ENCODE measurements around the gene SRP19. TPM values are rescaled to one million over a fixed set of nuclear protein-coding genes. Genes with fewer than 3 reads are reported as not detected.
"Not testable (repeated sequence)": the region's sequence is repeated elsewhere in the genome, so short reads cannot be mapped to it uniquely, and the experiment has no call there.

The SRP19 gene
- 10 to 100 TPM; 64.2 to 81.8 (median 79.8) TPM for polyA plus RNA-seq (ENCODE audit: insufficient read length in 4 of 4)

GRCh38 chr5:112860929-112861637 lies at the start of gene SRP19:
Gene SRP19, plus strand, starts transcription at chr5:112861287. Its CDS starts 90 bp downstream, at chr5:112861377.
- DNase-seq (ENCODE audit: low read depth in 4 of 4, low spot score in 3 of 4), result peak; percentile 92 to 96 (median 94)

GRCh38 chr5:112812549-112812948 lies 48.5 kb upstream of the SRP19 start:
- DNase-seq (ENCODE audit: low read depth in 4 of 4, low spot score in 3 of 4), result no peak

GRCh38 chr5:112820246-112820645 lies 40.8 kb upstream of the SRP19 start:
- DNase-seq (ENCODE audit: low read depth in 4 of 4, low spot score in 3 of 4), result no peak

- no peak for DNase-seq (ENCODE audit: low read depth in 4 of 4, low spot score in 3 of 4)
Measured at GRCh38 chr5:112822456-112822855, 38.6 kb upstream of the SRP19 start.

GRCh38 chr5:112823181-112823580 lies 37.9 kb upstream of the SRP19 start:
- no peak for DNase-seq (ENCODE audit: low read depth in 4 of 4, low spot score in 3 of 4)

- no peak for DNase-seq (ENCODE audit: low read depth in 4 of 4, low spot score in 3 of 4)
Measured at GRCh38 chr5:112823656-112824055, 37.4 kb upstream of the SRP19 start.

GRCh38 chr5:112824197-112824596 lies 36.9 kb upstream of the SRP19 start:
- DNase-seq (ENCODE audit: low read depth in 4 of 4, low spot score in 3 of 4), result no peak

GRCh38 chr5:112830378-112830777 lies 30.7 kb upstream of the SRP19 start:
- DNase-seq (ENCODE audit: low read depth in 4 of 4, low spot score in 3 of 4), result no peak

GRCh38 chr5:112833971-112834370 lies 27.1 kb upstream of the SRP19 start:
- DNase-seq (ENCODE audit: low read depth in 4 of 4, low spot score in 3 of 4), result no peak

GRCh38 chr5:112844489-112844888 lies 16.6 kb upstream of the SRP19 start:
- no peak for DNase-seq (ENCODE audit: low read depth in 4 of 4, low spot score in 3 of 4)

- no peak for DNase-seq (ENCODE audit: low read depth in 4 of 4, low spot score in 3 of 4)
Measured at GRCh38 chr5:112846556-112846955, 14.5 kb upstream of the SRP19 start.

- no peak for DNase-seq (ENCODE audit: low read depth in 4 of 4, low spot score in 3 of 4)
Measured at GRCh38 chr5:112847306-112847705, 13.8 kb upstream of the SRP19 start.

GRCh38 chr5:112848116-112848811 lies 12.8 kb upstream of the SRP19 start:
- peak in 2 of 4 donors; percentile 37 to 41 for DNase-seq (ENCODE audit: low read depth in 4 of 4, low spot score in 3 of 4)

- no peak for DNase-seq (ENCODE audit: low read depth in 4 of 4, low spot score in 3 of 4)
Measured at GRCh38 chr5:112849912-112850311, 11.2 kb upstream of the SRP19 start.

GRCh38 chr5:112854651-112855050 lies 6.4 kb upstream of the SRP19 start:
- DNase-seq (ENCODE audit: low read depth in 4 of 4, low spot score in 3 of 4), result no peak

GRCh38 chr5:112857866-112858265 lies 3.2 kb upstream of the SRP19 start:
- no peak for DNase-seq (ENCODE audit: low read depth in 4 of 4, low spot score in 3 of 4)

- not testable (repeated sequence) for DNase-seq (ENCODE audit: low read depth in 4 of 4, low spot score in 3 of 4)
Measured at GRCh38 chr5:112860571-112860928, 537 bp upstream of the SRP19 start.

- DNase-seq (ENCODE audit: low read depth in 4 of 4, low spot score in 3 of 4), result no peak
Measured at GRCh38 chr5:112861638-112861985, 525 bp downstream of the SRP19 start.

- DNase-seq (ENCODE audit: low read depth in 4 of 4, low spot score in 3 of 4), result no peak
Measured at GRCh38 chr5:112862085-112862484, 998 bp downstream of the SRP19 start.

- DNase-seq (ENCODE audit: low read depth in 4 of 4, low spot score in 3 of 4), result no peak
Measured at GRCh38 chr5:112863549-112863948, 2.5 kb downstream of the SRP19 start.

- no peak for DNase-seq (ENCODE audit: low read depth in 4 of 4, low spot score in 3 of 4)
Measured at GRCh38 chr5:112865128-112865527, 4.0 kb downstream of the SRP19 start.

GRCh38 chr5:112866739-112867138 lies 5.7 kb downstream of the SRP19 start:
- DNase-seq (ENCODE audit: low read depth in 4 of 4, low spot score in 3 of 4), result no peak

All from left renal pelvis (tissue), 4 donors.